Muscle of leg (tissue), 11 donors: ENCODE measurements around the gene PASK. TPM values are rescaled to one million over a fixed set of nuclear protein-coding genes. Genes with fewer than 3 reads are reported as not detected.
"Not testable (repeated sequence)": the region's sequence is repeated elsewhere in the genome, so short reads cannot be mapped to it uniquely, and the experiment has no call there.

Experiments
- DNase-seq: peaks from one replicate; pipeline ENCODE4 v3.0.0; 2013
- H3K27ac ChIP-seq: one replicate; pipeline ENCODE4 v1.5.1; 2013; ENCODE audit warnings: mild to moderate bottlenecking, low read length, control low read depth
- H3K27me3 ChIP-seq: one replicate; pipeline ENCODE4 v1.6.1; 2013; ENCODE audit warnings: low read length; ENCODE audit not compliant: control insufficient read depth, insufficient read depth
- H3K36me3 ChIP-seq: one replicate; pipeline ENCODE4 v1.6.1; 2013; ENCODE audit warnings: low read length; ENCODE audit not compliant: control insufficient read depth, insufficient read depth
- H3K4me1 ChIP-seq: one replicate; pipeline ENCODE4 v1.6.1; 2013; ENCODE audit warnings: low read length; ENCODE audit not compliant: control insufficient read depth, insufficient read depth
- H3K4me3 ChIP-seq: one replicate; pipeline ENCODE4 v1.5.1; 2013; ENCODE audit warnings: low read length, control low read depth
- H3K9me3 ChIP-seq: replicated peaks from 2 replicates; pipeline ENCODE4 v1.6.1; 2013; ENCODE audit warnings: low read depth, low read length; ENCODE audit not compliant: control insufficient read depth
- WGBS: methylation state at CpG from one replicate; pipeline ENCODE4 v1.1.5; 2013; ENCODE audit warnings: missing lambda C conversion rate; ENCODE audit not compliant: insufficient coverage; 5-methylcytosine and 5-hydroxymethylcytosine counted together
- polyA plus RNA-seq, 8 donors: library from polyadenylated mRNA; unstranded; fragments of 120-200 nt; gene quantifications; one replicate each; pipeline versions ENCODE4 v1.2.1 to v1.2.3, GENCODE V29; 2013; ENCODE audit warnings: inconsistent platforms in 1 of 8, low replicate concordance in 1 of 8; ENCODE audit not compliant: insufficient read length in 8 of 8, insufficient read depth in 1 of 8
- total RNA-seq: library from RNA; stranded (reverse); fragments of 120-200 nt; gene quantifications from one replicate; pipeline ENCODE4 v1.2.4, GENCODE V29; 2013

The PASK gene
- total and polyA plus RNA-seq, 9 donors: 2.2 to 8.6 (median 6.1) TPM

GRCh38 chr2:241108271-241109209, 40.7 kb downstream of the PASK start:
- Histone ChIP-seq H3K27ac (no peak overlapping the region), H3K4me1 (no peaks in the 10 kb centered on the region), H3K36me3 (no peaks in the 10 kb centered on the region), H3K4me3 (no peak overlapping the region), H3K27me3 (no peaks in the 10 kb centered on the region), H3K9me3 (no peaks in the 10 kb centered on the region)
- WGBS: 82% methylated on average over 28 of the region's 35 CpGs
- DNase-seq: no peak

- Histone ChIP-seq H3K36me3 (no peaks in the 10 kb centered on the region), H3K27ac (no peak overlapping the region), H3K27me3 (no peaks in the 10 kb centered on the region), H3K4me1 (peaks cover 8% of the 10 kb centered on the region), H3K4me3 (no peak overlapping the region), H3K9me3 (no peaks in the 10 kb centered on the region)
- 89% methylated on average over 6 of the region's 9 CpGs for WGBS
- DNase-seq: no peak
These were observed 42.1 kb downstream of the PASK start for GRCh38 chr2:241107031-241107783.

- Histone ChIP-seq H3K27me3 (no peaks in the 10 kb centered on the region), H3K36me3 (no peaks in the 10 kb centered on the region), H3K9me3 (no peaks in the 10 kb centered on the region), H3K4me1 (peaks cover 15% of the 10 kb centered on the region), H3K4me3 (no peak overlapping the region), H3K27ac (no peak overlapping the region)
- WGBS: 43% methylated on average over 1 of the region's 3 CpGs
- no peak for DNase-seq
These were observed 43.6 kb downstream of the PASK start for GRCh38 chr2:241105641-241106040.

- peaks cover 15% of the 10 kb centered on the region for H3K4me1 ChIP-seq
- not testable (repeated sequence) for H3K4me3 ChIP-seq, H3K27me3 ChIP-seq, H3K9me3 ChIP-seq, DNase-seq, H3K27ac ChIP-seq, H3K36me3 ChIP-seq
- WGBS: no CpG with 5 or more reads among the region's 10 CpGs
These were observed 44.7 kb downstream of the PASK start for GRCh38 chr2:241104611-241105010.

- WGBS: 30% methylated on average over 2 of the region's 5 CpGs
- Histone ChIP-seq H3K9me3 (no peaks in the 10 kb centered on the region), H3K4me3 (peak overlapping the region; percentile 91), H3K27ac (no peak overlapping the region), H3K4me1 (peaks cover 15% of the 10 kb centered on the region), H3K36me3 (peaks cover 19% of the 10 kb centered on the region), H3K27me3 (no peaks in the 10 kb centered on the region)
- DNase-seq: no peak
These were observed 46.1 kb downstream of the PASK start for GRCh38 chr2:241103176-241103595.

- H3K27ac ChIP-seq: peak within 1 kb of the TSS; percentile 87
- H3K4me1 ChIP-seq: peaks cover 15% of the 10 kb centered on the region
- peaks cover 26% of the 10 kb centered on the region for H3K36me3 ChIP-seq
- peak within 1 kb of the TSS; percentile 91 for H3K4me3 ChIP-seq
- DNase-seq: peak; percentile 93
- H3K27me3 ChIP-seq: no peaks in the 10 kb centered on the region
- under 1% methylated on average over 47 of the region's 56 CpGs for WGBS
- H3K9me3 ChIP-seq: no peaks in the 10 kb centered on the region
These were observed 47.0 kb downstream of the PASK start, which contains the start of gene MTERF4 for GRCh38 chr2:241102239-241102803. Gene MTERF4 (minus strand): TSS chr2:241102287. CDS start chr2:241102273, 14 bp downstream.

- Histone ChIP-seq H3K9me3 (no peaks in the 10 kb centered on the region), H3K27ac (no peak overlapping the region), H3K4me1 (peaks cover 15% of the 10 kb centered on the region), H3K36me3 (peaks cover 49% of the 10 kb centered on the region), H3K4me3 (no peak overlapping the region), H3K27me3 (no peaks in the 10 kb centered on the region)
- no peak for DNase-seq
- WGBS: 95% methylated on average over 5 of the region's 5 CpGs
These were observed 50.0 kb downstream of the PASK start for GRCh38 chr2:241099246-241099645.

GRCh38 chr2:241096979-241097378, 52.3 kb downstream of the PASK start:
- Histone ChIP-seq H3K4me3 (no peak overlapping the region), H3K27ac (no peak overlapping the region), H3K27me3 (no peaks in the 10 kb centered on the region), H3K4me1 (peaks cover 6% of the 10 kb centered on the region), H3K9me3 (no peaks in the 10 kb centered on the region), H3K36me3 (peaks cover 63% of the 10 kb centered on the region)
- whole genome bisulfite sequencing: 92% methylated on average over 8 of the region's 8 CpGs
- no peak for DNase-seq

- Histone ChIP-seq H3K4me3 (no peak overlapping the region), H3K27me3 (no peaks in the 10 kb centered on the region), H3K27ac (no peak overlapping the region), H3K4me1 (no peaks in the 10 kb centered on the region), H3K9me3 (no peaks in the 10 kb centered on the region), H3K36me3 (peaks cover 75% of the 10 kb centered on the region)
- no peak for DNase-seq
- WGBS: 93% methylated on average over 10 of the region's 14 CpGs
These were observed 53.5 kb downstream of the PASK start for GRCh38 chr2:241095594-241096290.
